Stimulated activated effector memory CD8-positive, alpha-beta T cell treated with anti-CD3 and anti-CD28 coated beads, Interleukin-12 subunit alpha, Interleukin-12 subunit beta, amount 100 ng/mL, for 72 hours (primary cell): ENCODE measurements around the gene ACER1.
"Not testable (repeated sequence)": the region's sequence is repeated elsewhere in the genome, so short reads cannot be mapped to it uniquely, and the experiment has no call there.

ENCODE experiments used
- ATAC-seq: fragments of 150-1000 bp; cut with Tn5 transposase; 2 replicates; pipeline ENCODE4 v1.10.0; 2021
- DNase-seq, 2 donors: peaks; one replicate each; pipeline ENCODE4 v3.0.0; 2021 to 2022; ENCODE audit warnings: low spot score in 2 of 2
- H3K27ac Mint-ChIP-seq: one replicate; pipeline ENCODE4 v1.8.0; 2022; ENCODE audit warnings: mild to moderate bottlenecking, mixed read lengths
- H3K36me3 Mint-ChIP-seq: one replicate; pipeline ENCODE4 v1.8.0; 2022; ENCODE audit warnings: mild to moderate bottlenecking, mixed read lengths
- H3K4me1 Mint-ChIP-seq: one replicate; pipeline ENCODE4 v1.8.0; 2022; ENCODE audit warnings: mixed read lengths
- H3K4me3 Mint-ChIP-seq: one replicate; pipeline ENCODE4 v1.8.0; 2022; ENCODE audit warnings: mild to moderate bottlenecking, mixed read lengths
- H3K9me3 Mint-ChIP-seq: one replicate; pipeline ENCODE4 v1.8.0; 2022; ENCODE audit warnings: mixed read lengths

The ACER1 gene

DNA sequence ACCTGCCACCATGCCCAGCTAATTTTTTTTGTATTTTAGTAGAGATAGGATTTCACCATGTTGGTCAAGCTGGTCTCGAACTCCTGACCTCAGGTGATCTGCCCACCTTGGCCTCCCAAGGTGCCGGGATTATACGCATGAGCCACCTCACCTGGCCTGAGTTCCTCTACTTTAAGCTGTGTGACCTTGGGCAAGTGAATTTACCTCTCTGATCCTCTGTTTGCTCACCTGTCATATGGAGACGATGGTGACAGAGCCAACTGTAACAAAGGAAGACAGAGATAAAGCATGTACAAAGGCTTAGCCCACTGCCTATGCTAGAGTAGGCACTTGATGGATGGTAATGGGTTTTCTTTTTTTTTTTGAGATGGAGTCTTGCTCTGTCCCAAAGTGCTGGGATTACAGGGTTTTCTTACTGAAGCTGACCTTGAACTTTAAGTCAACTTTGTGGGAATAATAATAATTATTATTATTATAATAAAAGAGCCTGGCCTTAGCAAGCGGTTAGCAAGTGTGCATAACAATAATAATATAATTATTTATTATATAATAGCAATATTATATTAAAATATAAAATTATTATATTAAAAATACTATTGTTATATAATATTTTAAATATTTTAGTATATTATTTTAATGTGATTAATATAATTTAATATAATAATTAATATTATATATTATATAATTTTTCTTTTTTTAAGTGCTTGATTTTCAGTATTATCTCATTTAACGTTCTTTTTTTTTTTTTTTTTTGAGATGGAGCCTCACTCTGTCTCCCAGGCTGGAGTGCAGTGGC, 1.3 kb upstream of the ACER1 start:
- no peaks in the 10 kb centered on the region for H3K9me3 Mint-ChIP-seq
- H3K4me3 Mint-ChIP-seq: no peak overlapping the region
- no peaks in the 10 kb centered on the region for H3K36me3 Mint-ChIP-seq
- DNase-seq: no peak
- no peaks in the 10 kb centered on the region for H3K4me1 Mint-ChIP-seq
- H3K27ac Mint-ChIP-seq: no peak overlapping the region
- no peak for ATAC-seq

DNA sequence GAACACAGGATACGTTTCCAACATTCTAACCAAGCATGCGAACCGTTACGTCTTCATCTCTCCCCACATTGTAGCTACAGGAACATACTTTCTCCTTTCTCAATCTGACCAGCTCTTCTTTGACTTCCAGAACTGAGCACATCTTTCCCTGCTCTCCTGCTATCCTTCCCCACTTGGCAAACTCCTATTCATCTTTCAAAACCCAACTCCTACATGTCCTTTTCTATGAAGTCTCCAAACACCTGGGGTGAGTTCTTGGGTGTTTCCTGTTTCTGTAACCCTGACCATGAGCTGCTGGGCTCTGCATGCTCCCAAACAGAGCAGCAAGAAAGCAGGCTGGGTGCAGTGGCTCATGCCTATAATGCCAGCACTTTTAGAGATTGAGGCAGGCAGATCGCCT, 6.6 kb downstream of the ACER1 start:
- no peak overlapping the region for H3K4me3 Mint-ChIP-seq
- H3K4me1 Mint-ChIP-seq: peaks cover 8% of the 10 kb centered on the region
- H3K36me3 Mint-ChIP-seq: no peaks in the 10 kb centered on the region

DNA sequence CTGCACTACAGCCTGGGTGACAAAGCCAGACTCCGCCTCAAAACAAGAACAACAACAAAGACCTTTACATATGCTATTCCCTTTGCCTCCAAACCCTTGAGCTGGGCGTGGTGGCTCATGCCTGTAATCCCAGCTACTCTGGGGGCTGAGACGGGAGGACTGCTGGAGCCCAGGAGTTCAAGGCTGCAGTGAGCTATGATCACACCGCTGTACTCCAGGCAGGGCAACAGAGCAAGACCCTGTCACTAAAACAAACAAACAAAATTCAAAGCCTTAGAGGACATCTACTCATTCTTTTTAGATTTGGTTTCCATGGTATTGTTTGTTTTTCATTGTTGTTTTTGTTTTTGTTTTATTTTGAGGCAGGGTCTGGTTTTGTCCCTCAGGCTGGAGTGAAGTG, 7.8 kb downstream of the ACER1 start:
- ATAC-seq (no peak), DNase-seq (no peak)
- H3K9me3 Mint-ChIP-seq: no peaks in the 10 kb centered on the region
- no peak overlapping the region for H3K27ac Mint-ChIP-seq
- H3K4me1 Mint-ChIP-seq: peaks cover 8% of the 10 kb centered on the region
- H3K36me3 Mint-ChIP-seq: no peaks in the 10 kb centered on the region
- H3K4me3 Mint-ChIP-seq: no peak overlapping the region

More for the DNA sequence above, 6.6 kb downstream of the ACER1 start:
- ATAC-seq (no peak), DNase-seq (no peak)
- Mint-ChIP-seq H3K9me3 (no peaks in the 10 kb centered on the region), H3K27ac (no peak overlapping the region)

- no peaks in the 10 kb centered on the region for H3K9me3 Mint-ChIP-seq
- peaks cover 8% of the 10 kb centered on the region for H3K4me1 Mint-ChIP-seq
- no peak for ATAC-seq
- H3K4me3 Mint-ChIP-seq: no peak overlapping the region
- no peak for DNase-seq
- H3K27ac Mint-ChIP-seq: no peak overlapping the region
- no peaks in the 10 kb centered on the region for H3K36me3 Mint-ChIP-seq
These were observed 8.7 kb downstream of the ACER1 start for GRCh38 chr19:6324757-6325156.

GRCh38 chr19:6322284-6322683, 11.1 kb downstream of the ACER1 start:
- Mint-ChIP-seq H3K9me3 (no peaks in the 10 kb centered on the region), H3K4me3 (no peak overlapping the region), H3K4me1 (peaks cover 8% of the 10 kb centered on the region), H3K27ac (no peak overlapping the region), H3K36me3 (no peaks in the 10 kb centered on the region)
- ATAC-seq (no peak), DNase-seq (no peak)

- no peaks in the 10 kb centered on the region for H3K36me3 Mint-ChIP-seq
- no peak overlapping the region for H3K4me3 Mint-ChIP-seq
- no peak for DNase-seq
- no peaks in the 10 kb centered on the region for H3K9me3 Mint-ChIP-seq
- no peak for ATAC-seq
- no peak overlapping the region for H3K27ac Mint-ChIP-seq
- H3K4me1 Mint-ChIP-seq: no peaks in the 10 kb centered on the region
These were observed 14.0 kb downstream of the ACER1 start for GRCh38 chr19:6319376-6319775.

- Mint-ChIP-seq H3K9me3 (no peaks in the 10 kb centered on the region), H3K4me1 (no peaks in the 10 kb centered on the region), H3K4me3 (no peak overlapping the region), H3K36me3 (no peaks in the 10 kb centered on the region), H3K27ac (no peak overlapping the region)
- ATAC-seq (peak; percentile 97), DNase-seq (no peak)
These were observed 14.6 kb downstream of the ACER1 start for GRCh38 chr19:6318772-6319171.

- not testable (repeated sequence) for H3K36me3 Mint-ChIP-seq, H3K4me3 Mint-ChIP-seq, H3K27ac Mint-ChIP-seq, DNase-seq, H3K4me1 Mint-ChIP-seq, ATAC-seq, H3K9me3 Mint-ChIP-seq
These were observed 17.8 kb downstream of the ACER1 start for GRCh38 chr19:6315646-6316045.

GRCh38 chr19:6313398-6313969, 19.9 kb downstream of the ACER1 start:
- no peak overlapping the region for H3K4me3 Mint-ChIP-seq
- H3K36me3 Mint-ChIP-seq: no peaks in the 10 kb centered on the region
- no peak for ATAC-seq
- H3K4me1 Mint-ChIP-seq: no peaks in the 10 kb centered on the region
- no peak overlapping the region for H3K27ac Mint-ChIP-seq
- DNase-seq: no peak
- H3K9me3 Mint-ChIP-seq: peaks cover 2% of the 10 kb centered on the region

DNA sequence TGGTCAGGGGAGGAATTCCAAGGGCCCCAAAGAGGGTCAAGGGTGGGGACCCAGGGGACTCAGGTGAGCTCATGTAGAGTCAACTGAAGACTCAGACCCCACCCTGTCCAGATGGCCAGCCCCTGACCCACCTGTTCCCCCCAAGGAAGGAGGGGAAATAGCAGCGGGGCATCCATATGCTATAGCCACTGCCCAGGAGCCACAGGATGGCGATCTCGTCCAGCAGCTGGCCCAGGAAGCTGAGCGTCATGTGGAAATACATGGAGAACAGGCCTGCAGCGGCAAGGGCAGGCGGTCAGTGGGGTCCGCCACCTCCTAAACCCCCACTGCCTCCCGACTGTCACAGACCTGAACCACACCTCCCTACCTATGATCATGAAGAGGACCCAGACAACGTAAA, 21.4 kb downstream of the ACER1 start:
- Mint-ChIP-seq H3K4me3 (no peak overlapping the region), H3K4me1 (no peaks in the 10 kb centered on the region), H3K36me3 (no peaks in the 10 kb centered on the region), H3K9me3 (peaks cover 2% of the 10 kb centered on the region), H3K27ac (no peak overlapping the region)
- DNase-seq (no peak), ATAC-seq (no peak)

GRCh38 chr19:6298413-6298812, 35.0 kb downstream of the ACER1 start:
- Mint-ChIP-seq H3K4me3 (no peak overlapping the region), H3K4me1 (no peaks in the 10 kb centered on the region), H3K9me3 (peaks cover 6% of the 10 kb centered on the region), H3K27ac (no peak overlapping the region), H3K36me3 (no peaks in the 10 kb centered on the region)
- no peak for ATAC-seq
- DNase-seq: no peak

DNA sequence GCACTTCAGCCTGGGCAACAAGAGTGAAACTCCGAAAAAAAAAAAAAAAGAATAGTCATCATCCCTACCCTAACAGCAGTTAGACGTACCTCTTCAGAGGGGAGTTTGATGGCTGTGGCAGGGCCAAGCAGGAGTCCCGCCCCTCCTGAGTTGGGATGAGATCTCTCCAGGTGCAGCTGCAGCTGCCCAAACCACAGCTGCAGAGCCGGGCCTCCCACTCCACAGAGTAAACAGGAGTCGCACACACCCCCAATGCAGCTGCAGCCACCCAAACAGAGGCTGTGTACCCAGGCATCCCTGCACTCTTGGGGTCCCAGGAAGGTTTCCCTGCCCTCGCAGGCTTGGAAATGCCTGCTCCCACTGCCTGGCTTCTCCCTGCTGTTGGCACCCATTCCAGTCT, 36.2 kb downstream of the ACER1 start:
- DNase-seq (no peak), ATAC-seq (no peak)
- Mint-ChIP-seq H3K4me3 (no peak overlapping the region), H3K27ac (no peak overlapping the region), H3K9me3 (peaks cover 6% of the 10 kb centered on the region), H3K36me3 (no peaks in the 10 kb centered on the region), H3K4me1 (no peaks in the 10 kb centered on the region)

DNA sequence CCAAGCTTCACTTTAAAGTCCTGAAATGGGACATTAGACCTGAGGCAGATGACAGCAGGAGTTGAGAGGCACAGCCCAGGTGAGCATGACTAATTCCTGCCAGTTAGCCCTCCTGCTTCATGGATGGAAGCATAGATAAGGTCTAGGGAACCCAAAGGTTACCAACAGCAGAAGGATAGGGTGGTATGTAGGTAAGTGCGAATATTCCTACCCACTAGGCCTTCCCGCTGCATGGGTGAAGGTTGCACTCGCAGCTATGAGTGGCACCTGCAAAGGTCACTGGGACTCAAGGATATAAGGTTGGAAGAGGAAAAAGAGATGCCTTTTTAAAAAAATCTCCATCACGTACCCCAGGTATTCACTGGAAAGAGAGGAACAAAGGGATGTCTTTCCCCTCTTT, 41.4 kb downstream of the ACER1 start:
- no peaks in the 10 kb centered on the region for H3K36me3 Mint-ChIP-seq
- no peaks in the 10 kb centered on the region for H3K4me1 Mint-ChIP-seq
- no peak for ATAC-seq
- H3K4me3 Mint-ChIP-seq: no peak overlapping the region
- peaks cover 18% of the 10 kb centered on the region for H3K9me3 Mint-ChIP-seq
- DNase-seq: no peak
- H3K27ac Mint-ChIP-seq: no peak overlapping the region

GRCh38 chr19:6288737-6289136, 44.7 kb downstream of the ACER1 start:
- DNase-seq: no peak
- ATAC-seq: no peak
- H3K4me1 Mint-ChIP-seq: no peaks in the 10 kb centered on the region
- no peaks in the 10 kb centered on the region for H3K36me3 Mint-ChIP-seq
- no peak overlapping the region for H3K27ac Mint-ChIP-seq
- no peak overlapping the region for H3K4me3 Mint-ChIP-seq
- H3K9me3 Mint-ChIP-seq: peaks cover 11% of the 10 kb centered on the region

GRCh38 chr19:6287269-6287885, 46.0 kb downstream of the ACER1 start:
- DNase-seq (no peak), ATAC-seq (no peak)
- H3K27ac Mint-ChIP-seq: no peak overlapping the region
- no peaks in the 10 kb centered on the region for H3K36me3 Mint-ChIP-seq
- no peak overlapping the region for H3K4me3 Mint-ChIP-seq
- H3K9me3 Mint-ChIP-seq: peaks cover 11% of the 10 kb centered on the region
- H3K4me1 Mint-ChIP-seq: no peaks in the 10 kb centered on the region

DNA sequence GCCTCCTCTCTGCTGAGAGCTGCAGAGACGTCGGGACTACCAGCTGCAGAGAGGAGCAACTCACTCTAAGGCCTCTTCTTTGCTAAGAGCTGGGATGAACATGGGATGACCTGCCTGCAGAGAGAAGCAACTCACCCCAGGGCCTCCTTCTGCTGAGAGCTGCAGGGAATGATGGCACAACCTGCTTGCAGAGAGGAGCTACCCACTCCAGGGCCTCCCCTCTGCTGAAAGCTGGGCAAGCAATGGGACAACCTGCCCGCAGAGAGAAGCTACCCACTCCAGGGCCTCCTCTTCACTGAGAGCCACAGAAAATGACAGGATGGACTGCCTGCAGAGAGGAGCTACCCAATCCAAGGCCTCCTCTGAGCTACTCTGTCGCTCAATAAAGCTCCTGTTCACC, 46.7 kb downstream of the ACER1 start:
- Mint-ChIP-seq H3K4me1 (no peaks in the 10 kb centered on the region), H3K36me3 (no peaks in the 10 kb centered on the region), H3K27ac (no peak overlapping the region), H3K9me3 (peaks cover 8% of the 10 kb centered on the region), H3K4me3 (no peak overlapping the region)
- no peak for ATAC-seq
- DNase-seq: no peak
